NT2/D1 (cell line): ENCODE measurements around the gene CDKN1A.

Experiments used
- DNase-seq: peaks from one replicate; pipeline ENCODE4 v3.0.0-alpha.2; 2011; ENCODE audit warnings: low read depth, low spot score
- H3K27me3 ChIP-seq: 2 replicates; pipeline ENCODE4 v1.6.0; 2011; ENCODE audit warnings: mild to moderate bottlenecking; ENCODE audit not compliant: insufficient read length, insufficient read depth
- H3K36me3 ChIP-seq: 2 replicates; pipeline ENCODE4 v1.6.1; 2011; ENCODE audit warnings: mild to moderate bottlenecking, low read length, mixed read lengths; ENCODE audit not compliant: insufficient read depth, insufficient read length
- H3K4me1 ChIP-seq: 2 replicates; pipeline ENCODE4 v1.5.1; 2011; ENCODE audit not compliant: insufficient read depth, insufficient read length
- H3K4me3 ChIP-seq: 2 replicates; pipeline ENCODE4 v1.5.1; 2011; ENCODE audit warnings: low read depth; ENCODE audit not compliant: insufficient read length
- H3K9ac ChIP-seq: 2 replicates; pipeline ENCODE4 v1.6.0; 2011; ENCODE audit warnings: low read depth; ENCODE audit not compliant: insufficient read length
- H3K9me3 ChIP-seq: 2 replicates; pipeline ENCODE4 v1.5.1; 2011; ENCODE audit warnings: mild to moderate bottlenecking, low read length; ENCODE audit not compliant: insufficient read depth
- SUZ12 ChIP-seq: IDR thresholded peaks from 2 replicates; pipeline ENCODE4 v1.6.1; 2011; ENCODE audit not compliant: insufficient read length, insufficient read depth; ENCODE audit errors: extremely low read depth
- YY1 ChIP-seq: IDR thresholded peaks from 2 replicates; pipeline ENCODE4 v1.6.1; 2011; ENCODE audit not compliant: insufficient read length, insufficient read depth
- ZNF274 ChIP-seq: IDR thresholded peaks from 2 replicates; pipeline ENCODE4 v1.6.1; 2011; ENCODE audit warnings: mild to moderate bottlenecking, low read depth, low read length

The CDKN1A gene

DNA sequence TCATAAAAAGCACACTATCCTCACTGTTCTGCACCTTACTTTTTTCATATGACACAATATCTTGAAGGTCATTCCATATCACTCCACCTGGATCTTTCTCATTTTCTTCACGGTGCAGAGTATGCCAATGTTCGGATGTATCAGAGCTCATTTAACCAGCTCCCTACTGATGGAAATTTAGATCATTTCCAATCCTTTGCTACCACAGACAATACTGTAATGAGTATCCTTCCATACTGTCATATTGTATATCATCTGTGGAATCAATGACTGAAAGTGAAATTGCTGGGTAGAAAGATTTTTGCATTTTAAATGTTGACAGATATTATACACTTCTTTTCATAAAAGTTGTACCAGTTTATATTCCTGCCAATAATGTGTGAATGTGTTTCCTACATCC is 16.9 kb downstream of the CDKN1A start:
- H3K4me3 ChIP-seq, result no peak overlapping the region
- no peaks in the 10 kb centered on the region for H3K4me1 ChIP-seq

DNA sequence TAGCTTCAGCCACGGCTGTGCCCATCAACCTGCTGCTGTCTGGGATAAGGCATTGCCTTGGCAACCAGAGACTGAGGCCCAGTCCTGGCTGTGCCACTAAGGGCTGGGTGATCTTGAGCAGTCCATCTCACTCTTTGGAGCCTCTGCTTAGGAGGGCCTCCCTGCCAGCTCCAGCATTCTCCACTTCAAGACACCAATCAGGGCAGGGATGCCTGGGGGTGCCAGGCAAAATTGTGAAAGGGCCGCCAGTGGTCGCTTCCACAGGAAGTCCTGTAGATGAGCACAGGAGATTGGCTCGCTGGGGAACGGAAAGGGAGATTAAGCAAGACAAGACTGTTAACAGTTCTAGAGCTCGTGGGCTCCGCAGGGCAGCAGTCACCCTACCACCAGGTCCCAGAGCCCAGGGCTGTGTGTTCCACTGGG is 19.0 kb downstream of the CDKN1A start, which contains the start of gene RAB44:
Gene RAB44 (plus strand): TSS at position 346 of the 423 bp plus-strand sequence. CDS start 6,410 bp downstream, outside the sequence.
- Histone ChIP-seq H3K4me1 (no peaks in the 10 kb centered on the region), H3K36me3 (no peaks in the 10 kb centered on the region), H3K9ac (no peak within 1 kb of the TSS), H3K9me3 (no peaks in the 10 kb centered on the region), H3K4me3 (no peak within 1 kb of the TSS), H3K27me3 (no peaks in the 10 kb centered on the region)
- no peak for DNase-seq
- no peak for TF ChIP-seq ZNF274
- TF ChIP-seq SUZ12, result no peak
- no peak for TF ChIP-seq YY1

More for the DNA sequence above, 16.9 kb downstream of the CDKN1A start:
- Histone ChIP-seq H3K9me3 (no peaks in the 10 kb centered on the region), H3K9ac (no peak overlapping the region), H3K27me3 (no peaks in the 10 kb centered on the region), H3K36me3 (no peaks in the 10 kb centered on the region)
- TF ChIP-seq ZNF274, result no peak
- no peak for TF ChIP-seq SUZ12
- TF ChIP-seq YY1, result no peak
- DNase-seq, result no peak

DNA sequence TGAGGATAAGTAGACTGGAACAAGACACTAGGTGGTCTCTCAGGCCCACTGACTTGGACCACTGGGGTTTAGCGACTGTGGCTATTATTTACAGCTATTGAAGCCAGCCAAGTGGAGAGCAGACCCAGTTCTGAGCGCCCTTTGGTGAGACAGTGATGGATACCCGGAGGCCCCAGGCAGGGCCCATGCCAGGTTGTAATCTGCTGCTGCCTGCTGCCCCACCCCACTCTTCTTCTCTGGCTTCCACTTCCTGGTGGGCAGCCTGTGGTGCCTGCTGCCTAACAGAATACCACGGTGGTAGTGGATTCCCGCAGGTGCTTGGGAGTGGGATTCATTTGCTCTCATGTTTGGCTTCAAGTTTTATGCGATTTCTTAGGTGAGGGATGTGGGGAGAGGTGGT is 19.7 kb downstream of the CDKN1A start:
- H3K36me3 ChIP-seq, result no peaks in the 10 kb centered on the region
- H3K9ac ChIP-seq, result no peak overlapping the region
- DNase-seq, result no peak
- H3K4me3 ChIP-seq, result no peak overlapping the region
- no peaks in the 10 kb centered on the region for H3K27me3 ChIP-seq
- no peaks in the 10 kb centered on the region for H3K9me3 ChIP-seq
- no peaks in the 10 kb centered on the region for H3K4me1 ChIP-seq
- TF ChIP-seq YY1 (no peak), SUZ12 (no peak), ZNF274 (no peak)

DNA sequence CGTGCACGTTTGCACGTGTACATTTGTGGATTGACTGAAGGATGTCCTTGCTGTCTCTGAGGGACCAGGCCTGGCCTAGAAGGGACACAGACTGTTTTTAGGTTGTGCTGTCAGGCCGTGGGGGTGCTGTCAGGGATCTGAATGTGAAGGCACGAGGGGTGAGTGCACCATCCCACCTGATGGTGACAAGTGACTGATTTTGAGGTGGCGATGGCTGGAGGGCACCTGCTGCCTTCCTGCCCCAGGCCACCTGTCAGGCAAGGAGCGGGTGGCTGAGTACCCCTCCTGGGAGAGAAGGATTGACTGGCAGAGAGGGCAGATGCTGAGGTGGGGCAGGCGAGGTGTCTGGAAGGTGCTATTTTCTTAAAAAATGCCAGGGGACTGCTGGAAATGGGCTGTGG is 20.4 kb downstream of the CDKN1A start:
- Histone ChIP-seq H3K36me3 (no peaks in the 10 kb centered on the region), H3K9me3 (no peaks in the 10 kb centered on the region), H3K4me3 (no peak overlapping the region), H3K9ac (no peak overlapping the region), H3K27me3 (no peaks in the 10 kb centered on the region), H3K4me1 (no peaks in the 10 kb centered on the region)
- no peak for DNase-seq
- no peak for TF ChIP-seq YY1
- TF ChIP-seq ZNF274, result no peak
- no peak for TF ChIP-seq SUZ12

DNA sequence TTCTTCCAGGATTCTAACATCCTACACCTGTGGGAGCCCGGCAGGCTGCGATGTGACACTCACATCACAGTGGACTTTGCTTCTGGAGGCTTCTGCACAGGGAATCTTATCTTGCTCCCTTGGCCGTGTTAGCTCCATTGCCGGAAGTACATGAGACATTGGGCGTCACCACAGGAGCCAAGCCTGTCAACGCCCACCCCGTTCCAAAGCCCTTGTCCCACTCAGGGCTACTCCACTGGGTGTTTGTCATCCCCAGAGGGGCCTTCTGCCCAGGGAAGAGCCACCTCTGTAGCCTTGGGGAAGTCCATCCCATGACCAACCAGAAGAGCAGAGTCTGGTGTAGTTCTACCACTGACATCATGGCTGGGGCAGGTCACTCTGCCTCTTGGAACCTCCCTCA is 20.8 kb downstream of the CDKN1A start:
- no peaks in the 10 kb centered on the region for H3K4me1 ChIP-seq
- DNase-seq, result no peak
- H3K9ac ChIP-seq, result no peak overlapping the region
- H3K4me3 ChIP-seq, result no peak overlapping the region
- no peaks in the 10 kb centered on the region for H3K9me3 ChIP-seq
- no peaks in the 10 kb centered on the region for H3K36me3 ChIP-seq
- H3K27me3 ChIP-seq, result no peaks in the 10 kb centered on the region
- no peak for TF ChIP-seq YY1
- no peak for TF ChIP-seq SUZ12
- TF ChIP-seq ZNF274, result no peak

DNA sequence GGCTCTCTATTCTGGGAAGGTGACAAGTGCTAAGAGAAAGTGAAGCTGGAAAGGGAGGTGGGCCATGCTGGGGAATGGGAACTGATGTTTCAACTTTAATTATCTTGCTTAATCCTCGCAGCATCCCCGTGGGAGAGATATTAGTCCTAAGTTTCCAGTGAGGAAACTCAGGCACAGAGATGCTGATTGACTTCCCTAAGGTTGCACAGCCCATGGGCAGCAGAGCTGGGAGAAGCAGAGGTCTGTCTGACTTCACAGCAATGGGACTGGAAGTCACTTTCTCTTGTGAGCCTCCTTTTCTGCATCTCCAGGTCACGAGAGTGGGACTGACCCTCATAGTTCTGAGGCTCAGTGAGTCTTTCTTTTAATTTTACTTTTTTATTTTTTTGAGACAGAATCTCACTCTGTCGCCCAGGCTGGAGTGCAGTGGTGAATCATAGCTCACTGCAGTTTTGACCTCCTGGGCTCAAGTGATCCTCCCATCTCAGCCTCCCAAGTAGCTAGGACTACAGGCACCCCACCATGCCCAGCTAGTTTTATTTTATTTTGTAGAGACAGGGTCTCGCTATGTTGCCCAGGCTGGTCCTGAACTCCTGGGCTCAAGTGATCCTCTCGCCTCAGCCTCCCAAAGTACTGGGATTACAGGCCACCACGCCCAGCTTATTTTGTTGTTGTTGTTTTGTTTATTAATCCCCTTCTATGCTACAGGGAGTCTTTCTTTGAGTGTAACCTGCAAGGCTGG is 21.7 kb downstream of the CDKN1A start:
- no peak overlapping the region for H3K4me3 ChIP-seq
- no peak for TF ChIP-seq YY1
- no peak for TF ChIP-seq SUZ12
- TF ChIP-seq ZNF274, result no peak

DNA sequence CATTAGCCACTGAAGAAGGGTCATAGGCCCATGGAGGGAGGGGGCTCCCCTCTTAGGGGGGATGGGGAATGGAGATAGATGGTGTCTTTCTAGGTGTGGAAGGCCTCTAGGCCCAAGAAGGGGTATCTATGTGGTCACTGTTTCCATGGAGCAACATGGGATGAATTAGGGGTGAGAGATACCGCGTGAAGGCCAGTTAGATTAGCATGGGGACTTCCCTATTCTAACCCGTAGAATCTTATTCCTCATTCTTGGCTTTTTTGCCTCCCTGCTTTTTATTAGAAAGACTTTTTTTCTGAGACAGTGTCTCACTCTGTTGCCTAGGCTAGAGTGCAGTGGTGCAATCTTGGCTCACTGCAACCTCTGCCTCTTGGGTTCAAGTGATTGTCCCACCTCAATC is 22.3 kb downstream of the CDKN1A start:
- no peaks in the 10 kb centered on the region for H3K9me3 ChIP-seq
- no peak overlapping the region for H3K9ac ChIP-seq
- no peak for TF ChIP-seq ZNF274
- TF ChIP-seq SUZ12, result no peak
- no peak for TF ChIP-seq YY1
- no peak overlapping the region for H3K4me3 ChIP-seq
- no peaks in the 10 kb centered on the region for H3K4me1 ChIP-seq
- no peak for DNase-seq
- H3K27me3 ChIP-seq, result no peaks in the 10 kb centered on the region
- H3K36me3 ChIP-seq, result no peaks in the 10 kb centered on the region

More for the DNA sequence above, 21.7 kb downstream of the CDKN1A start:
- no peak for DNase-seq
- H3K36me3 ChIP-seq, result no peaks in the 10 kb centered on the region
- no peaks in the 10 kb centered on the region for H3K27me3 ChIP-seq
- no peaks in the 10 kb centered on the region for H3K4me1 ChIP-seq
- no peaks in the 10 kb centered on the region for H3K9me3 ChIP-seq
- H3K9ac ChIP-seq, result no peak overlapping the region
